Right ventricle myocardium inferior (tissue), 1 donor: Measurements from ENCODE around the gene RHBG. TPM values are rescaled to one million over a fixed set of nuclear protein-coding genes. Genes with fewer than 3 reads are reported as not detected.
A peak's percentile ranks its signal among the peaks of the same experiment; 100 is the strongest.

Experiments used
- ATAC-seq: fragments of 200-7000 bp; cut with Tn5 transposase; one replicate; pipeline ENCODE4 v1.9.1; 2020; ENCODE audit warnings: mild to moderate bottlenecking, moderate library complexity
- DNase-seq: peaks from one replicate; pipeline ENCODE4 v3.0.0; 2021; ENCODE audit errors: missing footprints
- intact Hi-C: fragments of 100-400 bp; cut with DNase I; formaldehyde crosslinking; loops from one replicate; pipeline ENCODE4 v1.11.0; 2022
- total RNA-seq: library from RNA; stranded (reverse); fragmentation: NEBNext Ultra II Directional; extraction: Animal tissue kit (Norgen Biotek cat#: 25700); gene quantifications from one replicate; pipeline ENCODE4 v1.2.1, GENCODE V29; 2021
- donor health status: DM: no; HTN: yes; CAD: no; lungs with severe emphysema.

RHBG gene
- total RNA-seq, 1 donor from 2014 or later: not detected

DNA sequence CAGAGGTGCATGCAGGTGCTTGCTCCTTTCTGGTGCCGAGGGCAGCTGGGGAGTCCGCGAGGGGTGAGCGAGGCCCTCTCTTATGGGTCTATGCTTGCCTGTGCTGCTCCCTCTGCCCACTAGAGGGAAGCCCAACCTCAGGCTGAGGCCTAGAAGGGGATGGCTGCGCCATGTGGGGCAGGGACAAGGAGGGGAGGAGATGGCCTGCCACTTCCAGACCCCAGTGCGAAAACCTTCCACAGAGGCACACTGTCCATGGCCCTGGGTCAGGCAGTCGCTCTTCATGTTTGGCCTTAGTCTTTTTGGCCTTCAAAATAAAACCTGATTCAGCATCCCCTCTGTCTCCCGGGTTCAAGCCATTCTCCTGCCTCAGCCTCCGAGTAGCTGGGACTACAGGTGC is 14.0 kb downstream of the RHBG start:
- ATAC-seq (peak; percentile 83), DNase-seq (peak; percentile 61)
- intact Hi-C loops: loop anchor here (5.0 kb wide), 1 partner anchor 224 kb away; no protein-coding TSS in a partner anchor

DNA sequence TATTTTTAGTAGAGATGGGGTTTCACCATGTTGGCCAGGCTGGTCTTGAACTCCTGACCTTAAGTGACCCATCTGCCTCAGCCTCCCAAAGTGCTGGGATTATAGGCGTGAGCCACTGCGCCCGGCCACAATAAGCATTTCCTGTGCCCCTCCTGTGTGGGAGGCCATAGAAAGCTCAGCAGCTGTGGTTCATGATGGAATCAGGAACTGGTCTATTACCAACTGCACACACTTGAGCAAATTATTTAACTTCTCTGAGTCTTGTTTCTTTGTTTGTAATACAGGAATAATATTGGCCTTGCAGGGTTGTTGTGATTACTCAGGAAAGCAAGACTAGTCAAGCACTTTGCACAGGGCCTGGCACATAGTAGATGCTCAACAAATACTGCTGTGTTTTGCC is 15.0 kb downstream of the RHBG start:
- ATAC-seq (no peak), DNase-seq (peak; percentile 37)
- intact Hi-C loops: loop anchor here (2.0 to 5.0 kb wide), 2 partner anchors 223 to 275 kb away; no protein-coding TSS in a partner anchor

GRCh38 chr1:156384658-156385057 is 15.6 kb downstream of the RHBG start:
- peak; percentile 37 for DNase-seq
- intact Hi-C loops: loop anchor here (1.0 to 5.0 kb wide), 3 partner anchors 62 to 274 kb away; no protein-coding TSS in a partner anchor
- ATAC-seq: no peak

- DNase-seq (peak; percentile 61), ATAC-seq (no peak)
- intact Hi-C loops: loop anchor here (1.0 to 2.0 kb wide), 2 partner anchors 61 to 273 kb away; no protein-coding TSS in a partner anchor
Measured at GRCh38 chr1:156385534-156386031, 16.6 kb downstream of the RHBG start.

- DNase-seq (no peak), ATAC-seq (no peak)
- intact Hi-C loops: no loop called here
Measured at GRCh38 chr1:156386134-156386901, 17.3 kb downstream of the RHBG start.

GRCh38 chr1:156386949-156387869 is 18.2 kb downstream of the RHBG start:
- ATAC-seq (no peak), DNase-seq (peak; percentile 30)
- intact Hi-C loops: no loop called here

DNA sequence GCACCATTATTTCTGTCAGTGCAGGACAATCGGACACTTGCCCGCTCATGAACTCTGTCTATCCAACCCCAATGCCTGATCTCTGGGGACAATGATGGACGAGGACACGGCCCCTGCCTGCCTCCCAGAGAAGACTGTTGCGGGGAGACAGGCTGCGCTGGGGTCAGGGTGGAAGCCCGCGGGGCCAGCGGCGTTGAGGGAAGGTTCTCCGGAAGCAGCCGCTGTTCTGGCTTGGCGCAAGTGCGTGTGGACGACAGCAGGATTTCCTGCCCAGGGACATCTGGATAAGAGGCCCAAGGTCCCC is 18.8 kb downstream of the RHBG start:
- ATAC-seq: no peak
- intact Hi-C loops: no loop called here
- peak; percentile 52 for DNase-seq

DNA sequence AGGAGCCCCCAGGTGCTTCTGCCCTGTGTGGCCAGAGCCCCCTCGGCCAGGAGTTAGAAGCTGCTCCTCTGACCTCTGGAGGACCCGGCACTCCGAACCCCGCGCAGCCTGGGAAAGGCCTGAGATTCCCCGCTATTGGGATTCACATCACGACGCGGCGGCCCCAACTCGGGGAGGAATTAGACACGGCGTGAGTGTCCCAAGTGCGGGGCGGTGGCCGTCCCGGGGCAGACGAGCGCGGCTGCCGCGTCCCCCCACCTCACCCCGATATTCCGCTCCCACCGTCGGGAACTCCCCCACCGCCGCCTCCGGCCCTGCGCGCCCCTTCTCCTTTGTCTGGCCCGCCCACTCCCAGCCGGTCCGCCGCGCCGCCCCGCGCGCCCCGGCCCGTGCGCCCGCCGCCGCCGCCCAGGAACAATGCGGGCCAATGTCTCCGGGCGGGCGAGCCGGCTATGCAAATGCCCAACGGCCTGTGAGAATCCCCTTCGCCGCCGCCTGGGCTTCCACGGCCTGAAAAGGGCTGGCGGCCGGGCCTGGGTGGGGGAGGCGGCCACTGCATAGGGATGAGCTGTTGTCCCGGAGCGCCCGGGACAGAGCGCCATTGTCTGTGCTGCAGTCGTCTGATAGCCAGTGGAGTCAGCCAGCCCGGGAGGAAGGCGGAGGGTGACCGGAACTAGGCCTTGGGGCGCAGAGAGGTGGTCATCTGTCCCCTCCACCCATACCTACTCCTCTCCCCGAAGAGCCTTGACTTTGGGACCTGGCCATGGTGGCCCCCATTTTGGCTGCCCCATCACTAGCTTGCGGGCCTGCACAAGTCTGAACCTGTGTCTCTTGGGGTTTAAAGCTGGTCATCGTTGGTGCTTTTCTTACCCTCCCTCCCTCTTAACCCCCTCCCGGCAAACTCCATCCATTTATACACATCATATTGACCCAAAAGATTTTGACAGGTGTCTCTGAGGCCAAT is 19.4 kb downstream of the RHBG start:
- ATAC-seq (no peak), DNase-seq (peak; percentile 61)
- intact Hi-C loops: no loop called here

DNA sequence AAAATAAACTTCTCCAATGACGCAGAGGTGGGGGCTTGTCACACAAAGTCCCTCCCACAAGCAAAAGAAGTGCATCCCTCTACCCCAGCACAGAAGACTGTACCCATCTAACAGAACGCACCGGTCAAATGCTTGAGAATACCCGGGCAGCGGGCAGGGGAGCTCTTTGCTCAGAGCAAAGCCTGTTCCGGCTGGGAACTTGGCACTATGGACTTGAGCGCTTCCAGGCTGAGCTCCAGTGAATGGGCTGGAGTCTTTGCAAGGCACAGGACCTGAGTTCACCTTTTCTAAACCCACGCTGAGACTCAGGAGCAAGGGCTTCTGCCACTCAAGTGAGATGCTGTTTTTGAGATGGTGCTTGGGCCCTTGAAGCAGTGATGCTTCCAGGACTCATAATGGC is 20.3 kb downstream of the RHBG start:
- no peak for ATAC-seq
- no peak for DNase-seq
- intact Hi-C loops: no loop called here

DNA sequence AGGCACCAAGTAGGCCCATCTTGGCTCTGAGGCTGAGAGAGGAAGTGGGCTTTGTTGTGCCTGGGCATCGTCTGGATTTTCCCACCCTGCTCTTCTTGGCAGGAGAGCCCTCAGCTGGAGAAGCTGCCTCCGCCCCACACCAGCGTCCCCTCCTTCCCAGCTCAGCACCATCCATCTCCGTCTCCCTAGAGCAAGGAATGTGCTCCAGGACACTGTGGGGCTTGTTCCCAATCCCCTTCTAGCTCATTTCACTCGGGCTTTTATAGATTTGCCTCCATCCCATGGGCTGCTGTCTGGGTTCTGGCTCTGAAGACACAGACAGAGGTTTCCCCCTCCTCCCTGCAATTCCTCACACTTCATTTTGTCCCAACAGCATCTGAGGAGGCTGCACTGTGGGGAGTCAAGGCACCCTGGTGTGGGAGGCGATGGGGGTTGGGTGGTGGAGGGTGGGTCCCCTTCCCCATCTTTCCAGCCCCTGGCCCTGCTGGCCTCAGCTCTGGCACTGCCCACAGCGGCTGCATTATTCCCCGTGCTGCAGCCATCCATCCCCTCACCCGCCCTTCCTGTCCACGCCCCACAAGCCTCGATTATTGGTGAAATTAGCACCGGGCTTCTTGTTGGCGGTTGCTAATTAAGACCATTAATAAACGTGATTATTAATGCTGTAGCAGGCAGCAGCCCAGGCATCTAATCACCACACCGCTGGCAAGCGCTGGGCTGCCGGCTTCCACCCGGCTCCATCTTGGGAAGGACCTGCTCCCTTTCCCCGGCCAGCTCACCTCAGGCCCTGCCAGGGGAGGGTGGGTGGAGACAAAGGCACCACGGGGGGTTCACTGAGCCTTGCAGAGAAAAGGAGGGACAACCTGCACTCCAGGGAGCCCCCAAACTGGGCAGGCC is 21.7 kb downstream of the RHBG start:
- ATAC-seq: no peak
- intact Hi-C loops: no loop called here
- peak; percentile 15 for DNase-seq

GRCh38 chr1:156391366-156391677 is 22.3 kb downstream of the RHBG start:
- intact Hi-C loops: no loop called here
- DNase-seq (peak; percentile 60), ATAC-seq (no peak)

GRCh38 chr1:156391701-156392100 is 22.7 kb downstream of the RHBG start:
- DNase-seq (peak; percentile 25), ATAC-seq (no peak)
- intact Hi-C loops: no loop called here

GRCh38 chr1:156392452-156392853 is 23.4 kb downstream of the RHBG start:
- ATAC-seq (no peak), DNase-seq (no peak)
- intact Hi-C loops: no loop called here

DNA sequence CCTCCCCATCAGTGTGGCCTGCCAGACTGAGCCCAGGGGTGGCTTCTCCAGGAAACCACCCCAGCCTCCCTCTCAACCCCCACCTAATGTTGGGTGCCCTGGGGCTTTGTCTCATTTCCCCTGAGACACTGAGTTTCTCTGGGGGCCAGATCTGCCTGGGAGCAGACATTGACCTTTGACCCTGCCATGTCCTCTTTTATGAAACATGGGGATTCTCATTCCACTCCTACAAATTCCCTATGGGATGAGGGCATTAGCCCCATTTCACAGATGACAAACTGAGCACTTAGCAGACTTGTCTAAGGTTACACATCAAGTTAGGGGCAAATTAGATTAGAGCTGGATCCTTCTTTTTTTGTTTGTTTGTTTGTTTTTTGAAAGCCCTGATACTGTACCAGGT is 24.1 kb downstream of the RHBG start:
- intact Hi-C loops: no loop called here
- ATAC-seq (no peak), DNase-seq (no peak)

GRCh38 chr1:156394082-156394481 is 25.1 kb downstream of the RHBG start:
- ATAC-seq (no peak), DNase-seq (no peak)
- intact Hi-C loops: no loop called here

DNA sequence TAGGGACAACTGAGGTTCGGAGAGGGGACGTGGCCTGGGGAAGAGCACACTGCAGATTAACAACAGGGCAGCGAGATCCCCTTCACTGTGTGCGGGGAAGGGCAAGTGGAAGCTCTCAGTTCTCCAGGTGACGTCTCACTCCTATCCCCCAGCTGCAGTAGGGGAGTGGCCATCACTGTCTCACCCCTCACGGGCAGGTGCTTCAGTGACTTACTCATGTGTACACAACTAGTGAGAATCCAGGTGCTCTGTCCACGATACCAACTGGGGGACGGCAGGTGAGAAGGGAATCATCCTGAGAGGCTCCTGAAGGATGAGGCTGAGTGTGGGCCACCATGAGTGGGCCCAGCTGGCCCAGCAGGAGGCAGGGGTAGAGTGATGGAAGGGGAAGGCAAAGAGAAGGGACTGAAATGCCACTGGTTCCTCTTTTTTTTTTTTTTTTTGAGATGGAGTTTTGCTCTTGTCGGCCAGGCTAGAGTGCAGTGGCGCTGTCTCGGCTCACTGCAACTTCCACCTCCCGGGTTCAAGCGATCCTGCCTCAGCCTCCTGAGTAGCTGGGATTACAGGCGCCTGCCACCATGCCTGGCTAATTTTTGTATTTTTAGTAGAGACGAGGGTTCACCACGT is 25.9 kb downstream of the RHBG start:
- ATAC-seq (no peak), DNase-seq (no peak)
- intact Hi-C loops: no loop called here

- DNase-seq: no peak
- ATAC-seq: no peak
- intact Hi-C loops: no loop called here
Measured at GRCh38 chr1:156399355-156400125, 30.5 kb downstream of the RHBG start.
